Fibroblast of pulmonary artery (primary cell): ENCODE results near the gene ATP8B1.

Experiments used
- DNase-seq: peaks from one replicate; pipeline ENCODE4 v3.0.0-alpha.2; 2010; ENCODE audit warnings: low read depth
- H3K4me3 ChIP-seq: replicated peaks from 2 replicates; pipeline ENCODE4 v1.5.1; 2011; ENCODE audit warnings: low read depth, mild to moderate bottlenecking, control low read depth, low read length, moderate library complexity
- CTCF ChIP-seq: IDR thresholded peaks from 2 replicates; pipeline ENCODE4 v1.5.1; 2011; ENCODE audit warnings: mild to moderate bottlenecking, control low read depth, low read length, inconsistent platforms; ENCODE audit errors: missing control alignments

Gene ATP8B1

GRCh38 chr18:57841568-57841967 is 38.5 kb upstream of the ATP8B1 start:
- TF ChIP-seq CTCF = no peak
- no peak overlapping the region for H3K4me3 ChIP-seq
- no peak for DNase-seq

- TF ChIP-seq CTCF = no peak
- H3K4me3 ChIP-seq = no peak overlapping the region
- peak; percentile 62 for DNase-seq
Observed at GRCh38 chr18:57839942-57840381, 36.8 kb upstream of the ATP8B1 start.

GRCh38 chr18:57837917-57838548 is 34.9 kb upstream of the ATP8B1 start:
- DNase-seq = peak; percentile 55
- TF ChIP-seq CTCF = no peak
- H3K4me3 ChIP-seq = no peak overlapping the region

- DNase-seq = no peak
- no peak for TF ChIP-seq CTCF
- no peak overlapping the region for H3K4me3 ChIP-seq
Observed at GRCh38 chr18:57836557-57836956, 33.4 kb upstream of the ATP8B1 start.

GRCh38 chr18:57835904-57836303 is 32.8 kb upstream of the ATP8B1 start:
- no peak overlapping the region for H3K4me3 ChIP-seq
- no peak for TF ChIP-seq CTCF
- DNase-seq = no peak

GRCh38 chr18:57834616-57835015 is 31.5 kb upstream of the ATP8B1 start:
- no peak for TF ChIP-seq CTCF
- DNase-seq = no peak
- no peak overlapping the region for H3K4me3 ChIP-seq

GRCh38 chr18:57833441-57834101 is 30.5 kb upstream of the ATP8B1 start:
- H3K4me3 ChIP-seq = no peak overlapping the region
- no peak for TF ChIP-seq CTCF
- DNase-seq = peak; percentile 36
